Neural progenitor cell (in vitro differentiated cells): Measurements from ENCODE around the gene PPM1N. TPM values are rescaled to one million over a fixed set of nuclear protein-coding genes. Genes with fewer than 3 reads are reported as not detected.

Experiments
- DNase-seq: peaks from one replicate; pipeline ENCODE4 v3.0.0-alpha.2; 2016; ENCODE audit warnings: low spot score
- H2AFZ ChIP-seq: fragments of 200-600 bp; sonication (generic); replicated peaks from 2 replicates; pipeline ENCODE4 v1.6.1; 2016; ENCODE audit warnings: antibody characterized with exemption
- H3F3A ChIP-seq: fragments of 200-600 bp; sonication (generic); 2 replicates; pipeline ENCODE4 v1.6.1; 2016; ENCODE audit warnings: antibody characterized with exemption, low read depth
- H3K27ac ChIP-seq: fragments of 200-600 bp; sonication (generic); 2 replicates; pipeline ENCODE4 v1.5.1; 2016; ENCODE audit warnings: mild to moderate bottlenecking
- H3K27me3 ChIP-seq: fragments of 200-600 bp; sonication (generic); 2 replicates; pipeline ENCODE4 v1.6.1; 2016; ENCODE audit warnings: mild to moderate bottlenecking, moderate library complexity
- H3K36me3 ChIP-seq: fragments of 200-600 bp; sonication (generic); 2 replicates; pipeline ENCODE4 v1.5.1; 2016
- H3K4me1 ChIP-seq: fragments of 200-600 bp; sonication (generic); 2 replicates; pipeline ENCODE4 v1.6.1; 2016; ENCODE audit warnings: mixed run types
- H3K4me2 ChIP-seq: fragments of 200-600 bp; sonication (generic); 2 replicates; pipeline ENCODE4 v1.6.1; 2016
- H3K4me3 ChIP-seq: fragments of 200-600 bp; sonication (generic); 2 replicates; pipeline ENCODE4 v1.5.1; 2016
- H3K79me2 ChIP-seq: fragments of 200-600 bp; sonication (generic); 2 replicates; pipeline ENCODE4 v1.6.1; 2016; ENCODE audit warnings: low read depth
- H3K9ac ChIP-seq: fragments of 200-600 bp; sonication (generic); 2 replicates; pipeline ENCODE4 v1.6.1; 2016
- H3K9me3 ChIP-seq: fragments of 200-600 bp; sonication (generic); 2 replicates; pipeline ENCODE4 v1.5.1; 2016; ENCODE audit warnings: low read depth
- H4K20me1 ChIP-seq: fragments of 200-600 bp; sonication (generic); 2 replicates; pipeline ENCODE4 v1.6.1; 2016; ENCODE audit warnings: low read depth
- H3K27ac Mint-ChIP-seq: 3 replicates; pipeline ENCODE4 v1.8.0; 2021; ENCODE audit warnings: mixed read lengths
- H3K27me3 Mint-ChIP-seq: 2 replicates; pipeline ENCODE4 v1.8.0; 2022; ENCODE audit warnings: low read depth, mild to moderate bottlenecking, inconsistent platforms, moderate library complexity, mixed read lengths; ENCODE audit not compliant: insufficient read depth
- H3K36me3 Mint-ChIP-seq: 3 replicates; pipeline ENCODE4 v1.8.0; 2021; ENCODE audit warnings: mixed read lengths
- H3K4me1 Mint-ChIP-seq: 3 replicates; pipeline ENCODE4 v1.8.0; 2021; ENCODE audit warnings: mixed read lengths
- H3K4me3 Mint-ChIP-seq: 3 replicates; pipeline ENCODE4 v1.8.0; 2021; ENCODE audit warnings: mild to moderate bottlenecking, moderate library complexity, mixed read lengths
- H3K9me3 Mint-ChIP-seq: 3 replicates; pipeline ENCODE4 v1.8.0; 2020; ENCODE audit warnings: mixed read lengths
- CTCF ChIP-seq: fragments of 200-600 bp; sonication (generic); IDR thresholded peaks from 2 replicates; pipeline ENCODE4 v1.5.1; 2017; ENCODE audit warnings: antibody characterized with exemption, mild to moderate bottlenecking
- EZH2 ChIP-seq: fragments of 200-600 bp; sonication (generic); IDR thresholded peaks from 2 replicates; pipeline ENCODE4 v1.6.1; 2017; ENCODE audit warnings: antibody characterized with exemption, mild to moderate bottlenecking, moderate library complexity
- EZH2phosphoT487 ChIP-seq: fragments of 200-600 bp; sonication (generic); IDR thresholded peaks from 2 replicates; pipeline ENCODE4 v1.6.1; 2017; ENCODE audit warnings: antibody characterized with exemption
- total RNA-seq: library from RNA; depleted of rRNA; stranded (reverse); fragments of >200 nt; gene quantifications from 2 replicates; pipeline ENCODE4 v1.2.3, GENCODE V29; 2015; ENCODE audit warnings: low replicate concordance

The PPM1N gene
- total RNA-seq, 1 donor from 2014 or later = 2.4 TPM

DNA sequence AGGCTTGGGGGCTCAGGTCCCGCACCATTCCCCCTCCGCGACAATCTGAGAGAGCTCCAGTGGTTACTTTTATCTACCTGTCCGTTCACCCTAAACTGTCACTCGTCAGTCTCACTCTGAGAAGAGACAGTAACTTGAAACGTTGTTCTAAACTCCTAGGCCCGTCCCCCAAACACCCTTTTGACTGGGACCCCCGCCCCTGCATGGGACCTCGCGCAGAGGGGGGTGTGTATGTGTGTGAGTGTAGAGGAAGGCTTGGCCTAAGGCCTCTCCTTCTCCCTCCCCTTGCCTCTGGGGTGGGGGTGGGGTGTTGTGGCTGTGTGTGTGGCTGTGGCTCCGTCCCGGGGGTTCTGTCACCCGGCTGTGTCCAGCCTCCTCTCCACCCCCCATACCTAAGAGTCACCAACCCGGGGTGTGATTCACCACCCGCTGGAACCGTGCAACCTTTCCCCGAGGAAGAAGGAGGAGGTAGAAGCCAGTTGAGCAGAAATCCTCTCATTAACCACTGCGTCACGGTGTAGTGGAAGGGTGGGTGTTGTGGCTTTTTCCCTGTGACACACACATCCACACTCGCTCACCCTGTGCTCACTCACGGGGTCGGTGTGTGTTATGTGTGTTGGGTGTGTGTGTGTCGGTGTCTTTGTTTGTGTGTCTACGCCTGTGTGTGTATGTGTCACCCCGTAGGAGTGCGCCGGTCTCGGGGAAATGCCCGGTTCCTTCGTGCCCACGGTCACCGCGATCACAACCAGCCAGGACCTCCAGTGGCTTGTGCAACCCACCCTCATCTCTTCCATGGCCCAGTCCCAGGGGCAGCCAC is 28.1 kb upstream of the PPM1N start:
- Histone ChIP-seq H2AFZ (no peak overlapping the region), H3K36me3 (no peaks in the 10 kb centered on the region), H3K4me3 (peak overlapping the region; percentile 70), H3K27me3 (peaks cover 40% of the 10 kb centered on the region), H4K20me1 (peaks cover 8% of the 10 kb centered on the region), H3K4me1 (peaks cover 11% of the 10 kb centered on the region), H3K27ac (no peak overlapping the region), H3K9ac (no peak overlapping the region), H3K4me2 (peak overlapping the region; percentile 97), H3K79me2 (no peaks in the 10 kb centered on the region), H3K9me3 (no peaks in the 10 kb centered on the region), H3F3A (peaks cover 20% of the 10 kb centered on the region)
- TF ChIP-seq EZH2phosphoT487 (no peak), EZH2 (no peak), CTCF (no peak)
- Mint-ChIP-seq H3K36me3 (no peaks in the 10 kb centered on the region), H3K9me3 (no peaks in the 10 kb centered on the region), H3K4me1 (peaks cover 42% of the 10 kb centered on the region), H3K27ac (peak overlapping the region; percentile 81), H3K4me3 (peak overlapping the region; percentile 92), H3K27me3 (peaks cover 38% of the 10 kb centered on the region)
- no peak for DNase-seq

GRCh38 chr19:45470762-45471081 is 27.5 kb upstream of the PPM1N start:
- H3K27me3 ChIP-seq = peaks cover 39% of the 10 kb centered on the region
- H4K20me1 ChIP-seq = peaks cover 8% of the 10 kb centered on the region
- H3K27me3 Mint-ChIP-seq = peaks cover 41% of the 10 kb centered on the region
- no peaks in the 10 kb centered on the region for H3K9me3 ChIP-seq
- H3F3A ChIP-seq = peaks cover 15% of the 10 kb centered on the region
- H2AFZ ChIP-seq = no peak overlapping the region
- no peaks in the 10 kb centered on the region for H3K9me3 Mint-ChIP-seq
- H3K27ac ChIP-seq = no peak overlapping the region
- H3K4me2 ChIP-seq = no peak overlapping the region
- H3K4me3 ChIP-seq = no peak overlapping the region
- no peak for DNase-seq
- peaks cover 39% of the 10 kb centered on the region for H3K4me1 Mint-ChIP-seq
- no peaks in the 10 kb centered on the region for H3K36me3 Mint-ChIP-seq
- H3K9ac ChIP-seq = no peak overlapping the region
- TF ChIP-seq EZH2 (no peak), CTCF (no peak), EZH2phosphoT487 (no peak)
- no peaks in the 10 kb centered on the region for H3K36me3 ChIP-seq
- no peaks in the 10 kb centered on the region for H3K79me2 ChIP-seq
- peak overlapping the region; percentile 92 for H3K4me3 Mint-ChIP-seq
- H3K27ac Mint-ChIP-seq = peak overlapping the region; percentile 33
- peaks cover 11% of the 10 kb centered on the region for H3K4me1 ChIP-seq

DNA sequence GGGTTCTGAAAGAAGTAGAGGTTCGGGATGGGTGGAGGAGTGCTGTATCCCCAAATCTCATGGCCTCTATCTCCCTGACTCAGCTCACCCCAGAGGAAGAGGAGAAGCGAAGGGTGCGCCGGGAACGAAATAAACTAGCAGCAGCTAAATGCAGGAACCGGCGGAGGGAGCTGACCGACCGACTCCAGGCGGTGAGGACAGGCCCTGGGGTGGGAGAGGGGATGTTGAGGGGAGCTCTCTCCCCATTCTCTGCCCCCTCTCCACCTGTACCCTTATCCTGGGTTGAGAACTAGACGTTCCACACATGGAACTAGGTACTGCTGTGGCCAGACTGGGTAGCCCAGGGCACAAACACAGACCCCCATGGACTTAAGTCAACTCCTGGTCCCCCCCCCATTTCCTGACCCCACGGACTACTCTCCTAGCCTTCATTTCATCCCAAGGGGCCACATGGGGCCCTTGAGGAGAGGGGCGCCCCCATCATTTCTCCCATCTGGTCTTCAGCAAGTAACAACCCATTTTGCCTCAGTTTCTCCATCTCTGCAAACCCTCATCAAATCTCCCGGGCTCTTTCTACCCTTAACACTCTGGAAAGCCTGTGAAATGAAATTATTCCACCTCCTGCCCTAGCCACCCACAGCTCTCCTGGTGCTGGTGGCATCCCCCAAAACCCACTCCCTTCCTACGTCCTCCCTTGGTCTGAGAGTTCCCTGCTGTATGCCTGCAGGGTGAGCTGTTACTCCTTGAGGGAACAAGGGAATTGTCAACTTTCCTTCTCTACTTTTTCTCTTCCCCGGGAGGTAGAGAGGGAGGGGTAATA is 26.9 kb upstream of the PPM1N start:
- Histone ChIP-seq H3K36me3 (no peaks in the 10 kb centered on the region), H3K9me3 (no peaks in the 10 kb centered on the region), H3F3A (peaks cover 15% of the 10 kb centered on the region), H2AFZ (no peak overlapping the region), H3K27ac (no peak overlapping the region), H3K27me3 (peaks cover 33% of the 10 kb centered on the region), H3K4me2 (no peak overlapping the region), H4K20me1 (peaks cover 8% of the 10 kb centered on the region), H3K9ac (no peak overlapping the region), H3K4me3 (no peak overlapping the region), H3K4me1 (peaks cover 11% of the 10 kb centered on the region), H3K79me2 (no peaks in the 10 kb centered on the region)
- Mint-ChIP-seq H3K27ac (peak overlapping the region; percentile 33), H3K36me3 (no peaks in the 10 kb centered on the region), H3K4me3 (peak overlapping the region; percentile 92), H3K4me1 (peaks cover 39% of the 10 kb centered on the region), H3K9me3 (no peaks in the 10 kb centered on the region), H3K27me3 (peaks cover 42% of the 10 kb centered on the region)
- DNase-seq = no peak
- no peak for TF ChIP-seq EZH2
- no peak for TF ChIP-seq EZH2phosphoT487
- TF ChIP-seq CTCF = no peak
